ENCODE measurements around the gene SNX9.
"Not testable (repeated sequence)": the region's sequence is repeated elsewhere in the genome, so short reads cannot be mapped to it uniquely, and the experiment has no call there.

The SNX9 gene

GRCh38 chr6:157891544-157892362, 68.7 kb downstream of the SNX9 start:
- no peak for DNase-seq

GRCh38 chr6:157892363-157892877, 69.4 kb downstream of the SNX9 start:
- no peak for DNase-seq

GRCh38 chr6:157893238-157893637, 70.2 kb downstream of the SNX9 start:
- no peak for DNase-seq

- DNase-seq, result no peak
Observed at GRCh38 chr6:157895585-157895984, 72.5 kb downstream of the SNX9 start.

- DNase-seq, result no peak
Observed at GRCh38 chr6:157896932-157897331, 73.9 kb downstream of the SNX9 start.

- DNase-seq, result no peak
Observed at GRCh38 chr6:157898169-157898568, 75.1 kb downstream of the SNX9 start.

- DNase-seq, result no peak
Observed at GRCh38 chr6:157898640-157899039, 75.6 kb downstream of the SNX9 start.

GRCh38 chr6:157900262-157900661, 77.2 kb downstream of the SNX9 start:
- not testable (repeated sequence) for DNase-seq

GRCh38 chr6:157900751-157901150, 77.7 kb downstream of the SNX9 start:
- not testable (repeated sequence) for DNase-seq

GRCh38 chr6:157904999-157905398, 82.0 kb downstream of the SNX9 start:
- no peak for DNase-seq

- no peak for DNase-seq
Observed at GRCh38 chr6:157905590-157906342, 82.7 kb downstream of the SNX9 start.

- DNase-seq, result no peak
Observed at GRCh38 chr6:157906537-157907061, 83.6 kb downstream of the SNX9 start.

GRCh38 chr6:157907651-157908050, 84.6 kb downstream of the SNX9 start:
- no peak for DNase-seq

GRCh38 chr6:157908369-157909281, 85.6 kb downstream of the SNX9 start:
- no peak for DNase-seq

GRCh38 chr6:157909282-157909664, 86.2 kb downstream of the SNX9 start:
- DNase-seq, result no peak

GRCh38 chr6:157911278-157911677, 88.2 kb downstream of the SNX9 start:
- no peak for DNase-seq

GRCh38 chr6:157911786-157912185, 88.7 kb downstream of the SNX9 start:
- DNase-seq, result no peak

GRCh38 chr6:157912326-157912725, 89.3 kb downstream of the SNX9 start:
- no peak for DNase-seq

- DNase-seq, result no peak
Observed at GRCh38 chr6:157921685-157922367, 98.8 kb downstream of the SNX9 start.

GRCh38 chr6:157925771-157926170, 102.7 kb downstream of the SNX9 start:
- no peak for DNase-seq

GRCh38 chr6:157927011-157927410, 104.0 kb downstream of the SNX9 start:
- DNase-seq, result no peak

GRCh38 chr6:157928428-157928827, 105.4 kb downstream of the SNX9 start:
- no peak for DNase-seq
